ENCODE data around the gene TMEM95. TPM values are rescaled to one million over a fixed set of nuclear protein-coding genes. Genes with fewer than 3 reads are reported as not detected.

TMEM95 gene
- total RNA-seq, 1 experiment from 2014 or later: not detected

- intact Hi-C loops (cut with micrococcal nuclease): no loop called here
- BruUV-seq (replicated peaks): no TSS peak
- H3K4me2 ChIP-seq (ENCODE audit: low read length): peak overlapping the region; percentile 96; the same call in 1 of the 2 replicates
- H3K27me3 ChIP-seq (ENCODE audit: low read length): no peaks in the 10 kb centered on the region
- H4K20me1 ChIP-seq (ENCODE audit: low read length): peaks cover 43% of the 10 kb centered on the region
- no peak overlapping the region for H3K27ac ChIP-seq (ENCODE audit: low read length)
- no peak overlapping the region for H2AFZ ChIP-seq (ENCODE audit: low read length)
- peaks cover 12% of the 10 kb centered on the region for H3F3A ChIP-seq (ENCODE audit: low read length, unreplicated experiment)
- no peak overlapping the region for H3K4me3 ChIP-seq (ENCODE audit: low read length)
- H3K9me3 ChIP-seq (ENCODE audit: low read length): no peaks in the 10 kb centered on the region
- no peak overlapping the region for H3K9ac ChIP-seq (ENCODE audit: low read length)
- peaks cover 35% of the 10 kb centered on the region for H3K36me3 ChIP-seq (ENCODE audit: low read depth, low read length)
- peaks cover 50% of the 10 kb centered on the region for H3K79me2 ChIP-seq (ENCODE audit: low read length)
- no peaks in the 10 kb centered on the region for H3K9me2 ChIP-seq (replicated peaks; ENCODE audit: low read length)
- no peak for TF ChIP-seq CTCF (conservative IDR thresholded peaks at IDR 0.05; ENCODE audit: low read depth, low read length)
- no peak for TF ChIP-seq EZH2phosphoT487 (IDR thresholded peaks at IDR 0.05; ENCODE audit: borderline replicate concordance, low read length)
- no peak for TF ChIP-seq EZH2 (IDR thresholded peaks at IDR 0.05; ENCODE audit: low read length, unreplicated experiment)
- ChIA-PET CTCF (interaction anchor here (0.7 kb wide), 1 partner anchor 17 kb away, joined by 3 read pairs; no protein-coding TSS in a partner anchor), POLR2A (ENCODE audit: unreplicated experiment) (no interaction called here)
- H3K4me1 ChIP-seq (ENCODE audit: insufficient read depth, low read length): peaks cover 26% of the 10 kb centered on the region; the same call in 1 of the 2 replicates
- no peak for DNase-seq
- no peak for ATAC-seq
Observed at GRCh38 chr17:7312432-7313087, 42.4 kb upstream of the TMEM95 start.

GRCh38 chr17:7313088-7313889 is 41.7 kb upstream of the TMEM95 start:
- TF ChIP-seq CTCF (conservative IDR thresholded peaks at IDR 0.05; ENCODE audit: low read depth, low read length) (no peak), EZH2 (IDR thresholded peaks at IDR 0.05; ENCODE audit: low read length, unreplicated experiment) (no peak), EZH2phosphoT487 (IDR thresholded peaks at IDR 0.05; ENCODE audit: borderline replicate concordance, low read length) (no peak)
- CTCF ChIA-PET: interaction anchor here (0.7 kb wide), 1 partner anchor 16 kb away, joined by 3 read pairs; no protein-coding TSS in a partner anchor
- H3K4me3 ChIP-seq (ENCODE audit: low read length): peak overlapping the region; percentile 86; the same call in 1 of the 2 replicates

More at GRCh38 chr17:7313088-7313889, 41.7 kb upstream of the TMEM95 start:
- peaks cover 42% of the 10 kb centered on the region for H3K79me2 ChIP-seq (ENCODE audit: low read length)
- intact Hi-C loops (cut with micrococcal nuclease): no loop called here
- no TSS peak for BruUV-seq (replicated peaks)
- H3K27me3 ChIP-seq (ENCODE audit: low read length): no peaks in the 10 kb centered on the region
- POLR2A ChIA-PET (ENCODE audit: unreplicated experiment): no interaction called here
- peaks cover 43% of the 10 kb centered on the region for H4K20me1 ChIP-seq (ENCODE audit: low read length)
- no peak overlapping the region for H3K9ac ChIP-seq (ENCODE audit: low read length)
- H3K4me2 ChIP-seq (ENCODE audit: low read length): peak overlapping the region; percentile 96
- no peak overlapping the region for H2AFZ ChIP-seq (ENCODE audit: low read length)
- peaks cover 26% of the 10 kb centered on the region; the same call in 1 of the 2 replicates for H3K4me1 ChIP-seq (ENCODE audit: insufficient read depth, low read length)
- ATAC-seq: peak; percentile 20; the same call in 1 of the 2 replicates
- H3K27ac ChIP-seq (ENCODE audit: low read length): no peak overlapping the region
- peak; percentile 37 for DNase-seq
- peaks cover 12% of the 10 kb centered on the region for H3F3A ChIP-seq (ENCODE audit: low read length, unreplicated experiment)
- no peaks in the 10 kb centered on the region for H3K9me3 ChIP-seq (ENCODE audit: low read length)
- H3K9me2 ChIP-seq (replicated peaks; ENCODE audit: low read length): no peaks in the 10 kb centered on the region
- peaks cover 35% of the 10 kb centered on the region for H3K36me3 ChIP-seq (ENCODE audit: low read depth, low read length)
